A549 treated with RU486 at 1 μM for 4 hours (cell line): ENCODE results near the gene CETN2. TPM values are rescaled to one million over a fixed set of nuclear protein-coding genes. Genes with fewer than 3 reads are reported as not detected.

Experiments
- total RNA-seq: library from RNA; stranded (reverse); fragments of 200-300 nt; extraction: Qiagen RNA extraction; gene quantifications from 5 replicates; pipeline ENCODE4 v1.2.3, GENCODE V29; 2022; ENCODE audit warnings: low read depth

CETN2 gene
- total RNA-seq: 52.9 to 93.9 TPM (median 72.5 TPM) in 5 replicates

DNA sequence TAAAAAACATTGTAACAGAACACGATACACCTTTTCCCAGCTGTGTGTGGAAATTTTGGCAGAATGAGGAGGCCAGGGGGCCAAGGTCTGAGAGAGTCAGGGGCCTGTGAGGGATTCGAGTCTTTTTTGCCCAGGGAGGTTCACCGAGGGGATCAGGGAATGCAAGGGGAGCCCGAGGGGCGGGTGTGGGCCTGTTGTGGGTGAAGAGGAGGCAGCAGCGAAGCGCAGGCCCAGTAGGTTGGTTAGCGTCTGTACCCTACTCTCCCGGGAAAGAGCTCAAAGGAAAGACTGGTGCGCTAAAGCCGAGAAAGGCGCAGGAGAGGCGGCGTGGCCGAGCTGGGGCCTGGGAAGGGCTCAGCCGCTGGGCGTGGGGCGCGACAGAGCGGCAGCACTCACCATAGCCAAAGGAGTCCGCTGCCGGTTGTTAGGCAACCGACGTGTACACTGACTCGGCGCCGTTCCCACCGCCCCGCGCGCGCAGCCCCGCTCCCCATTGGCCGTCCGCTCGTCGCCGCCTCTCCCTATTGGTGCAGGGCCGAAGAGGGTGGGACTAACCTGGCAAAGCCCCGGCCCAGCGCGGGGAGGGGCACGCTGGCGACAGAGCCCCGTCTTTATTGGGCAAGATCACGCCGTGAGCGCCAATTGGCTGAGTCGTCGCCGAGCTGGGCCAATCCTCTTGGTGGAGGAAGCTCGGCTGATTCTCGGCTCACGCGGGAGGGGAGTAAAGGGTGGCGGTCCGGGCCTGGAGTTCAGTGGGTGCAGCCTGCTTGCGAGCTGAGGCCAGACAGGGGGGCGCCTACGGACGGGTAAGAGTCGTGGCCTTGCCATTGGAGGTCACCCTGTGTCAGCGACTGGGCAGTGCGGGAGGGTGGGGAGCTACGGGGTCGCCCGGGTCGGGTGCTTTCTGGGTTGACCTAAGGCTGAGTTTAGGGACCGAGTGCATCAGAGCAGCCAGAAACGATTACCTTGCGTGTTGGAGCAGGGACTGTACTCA lies at the start of gene CETN2, which contains the start of gene NSDHL:
Gene CETN2 (minus strand): TSS at position 446 of the 994 bp plus-strand sequence. CDS start 47 bp downstream, at position 399.
Gene NSDHL (plus strand): TSS at position 752 of the 994 bp plus-strand sequence. CDS start 15,262 bp downstream, outside the sequence.

Other genes starting within 250 kb of the CETN2 start
- gene GABRQ, start 192.9 kb downstream of the CETN2 start, total RNA-seq: 0.19 to 0.36 TPM (median 0.27 TPM) in 5 replicates
- gene MAGEA3, start 132.0 kb downstream of the CETN2 start, total RNA-seq: 2.5 to 4.6 TPM (median 2.8 TPM) in 5 replicates
- gene CSAG2, start 121.5 kb downstream of the CETN2 start, total RNA-seq: not detected in 5 replicates
- 0.23 TPM in 1 of 5 replicates, not detected in the others for gene MAGEA2B, start 116.1 kb downstream of the CETN2 start, total RNA-seq
- 0.25 to 0.82 TPM (median 0.59 TPM) in 5 replicates for gene CSAG1, start 97.0 kb downstream of the CETN2 start, total RNA-seq
- 0.08 to 0.20 TPM (median 0.13 TPM) in 4 of 5 replicates, not detected in the other for gene MAGEA12, start 97.0 kb downstream of the CETN2 start, total RNA-seq
- gene MAGEA2, start 76.9 kb downstream of the CETN2 start, total RNA-seq: not detected in 5 replicates
- not detected in 5 replicates for gene CSAG3, start 71.5 kb downstream of the CETN2 start, total RNA-seq
- gene MAGEA6, start 61.1 kb downstream of the CETN2 start, total RNA-seq: 9.7 to 14.0 TPM (median 13.3 TPM) in 5 replicates
- gene NSDHL, start 306 bp upstream of the CETN2 start, total RNA-seq: 38.2 to 49.3 TPM (median 41.3 TPM) in 5 replicates
- 6.2 to 7.2 TPM (median 6.6 TPM) in 5 replicates for gene ZNF185, start 67.3 kb upstream of the CETN2 start, total RNA-seq
- gene PNMA5, start 163.4 kb upstream of the CETN2 start, total RNA-seq: not detected in 5 replicates
- gene PNMA3, start 225.7 kb upstream of the CETN2 start, total RNA-seq: 0.13 to 0.20 TPM (median 0.14 TPM) in 5 replicates
- 3.2 to 5.5 TPM (median 5.1 TPM) in 5 replicates for gene PNMA6A, start 241.7 kb upstream of the CETN2 start, total RNA-seq